Gastroesophageal sphincter (tissue), 4 donors: ENCODE measurements around the gene BBOX1. TPM values are rescaled to one million over a fixed set of nuclear protein-coding genes. Genes with fewer than 3 reads are reported as not detected.

Source experiments
- ATAC-seq: fragments of 150-250 bp; one replicate; pipeline ENCODE4 v1.9.1; 2016; ENCODE audit warnings: mild to moderate bottlenecking, moderate library complexity
- H3K27ac ChIP-seq, 4 donors: fragments of 200-600 bp; sonication (generic) in 3 of 4; 1 replicate in 3 of 4; 2 replicates in 1 of 4; pipeline ENCODE4 v1.5.1; 2016 to 2019
- H3K27me3 ChIP-seq: fragments of 200-600 bp; sonication (generic); one replicate; pipeline ENCODE4 v1.5.1; 2019
- H3K36me3 ChIP-seq, 2 donors: fragments of 200-600 bp; sonication (generic); one replicate each; pipeline ENCODE4 v1.5.1; 2019; ENCODE audit warnings: control low read depth in 1 of 2
- H3K4me1 ChIP-seq, 3 donors: fragments of 200-600 bp; sonication (generic); 1 replicate in 2 of 3; 2 replicates in 1 of 3; pipeline ENCODE4 v1.5.1; 2016 to 2019; ENCODE audit warnings: control low read depth in 2 of 3
- H3K4me3 ChIP-seq, 2 donors: fragments of 200-600 bp; sonication (generic); one replicate each; pipeline ENCODE4 v1.5.1; 2019; ENCODE audit warnings: mild to moderate bottlenecking in 1 of 2, moderate library complexity in 1 of 2
- H3K9me3 ChIP-seq, 3 donors: fragments of 200-600 bp; sonication (generic); one replicate each; pipeline ENCODE4 v1.5.1; 2017 to 2019; ENCODE audit warnings: control low read depth in 2 of 3
- EP300 ChIP-seq: sonication (generic); formaldehyde crosslinking; IDR thresholded peaks from one replicate; pipeline ENCODE4 v1.6.1; 2017; ENCODE audit warnings: antibody characterized with exemption, mild to moderate bottlenecking
- POLR2A ChIP-seq, 2 donors: fragments of 450-650 bp; IDR thresholded peaks; one replicate each; pipeline ENCODE4 v1.6.1; 2017; ENCODE audit warnings: antibody characterized with exemption in 2 of 2, mild to moderate bottlenecking in 2 of 2, moderate library complexity in 1 of 2
- POLR2AphosphoS5 ChIP-seq: sonication (generic); formaldehyde crosslinking; IDR thresholded peaks from one replicate; pipeline ENCODE4 v1.6.1; 2017; ENCODE audit warnings: antibody characterized with exemption
- WGBS, 2 donors: methylation state at CpG; one replicate each; pipeline ENCODE4 v1.1.5; 2018; ENCODE audit warnings: low coverage in 1 of 2; 5-methylcytosine and 5-hydroxymethylcytosine counted together
- total RNA-seq, 4 donors: library from RNA; depleted of rRNA; stranded (reverse); fragments of >200 nt; gene quantifications; one replicate each; pipeline ENCODE4 v1.1.0, GENCODE V29; 2016
- TF ChIP-seq, protein P1 (sequence below), 4 experiments: fragments of 200-600 bp in 2 of 4; fragments of 450-650 bp in 2 of 4; sonication (generic) in 1 of 4; IDR thresholded peaks; one replicate each; pipeline ENCODE4 v1.5.1; 2017 to 2019; ENCODE audit warnings: antibody characterized with exemption in 4 of 4, mild to moderate bottlenecking in 2 of 4, moderate library complexity in 2 of 4

The BBOX1 gene
- total RNA-seq, 4 donors from 2014 or later: 0.67 to 4.4 TPM; not detected in 2

DNA sequence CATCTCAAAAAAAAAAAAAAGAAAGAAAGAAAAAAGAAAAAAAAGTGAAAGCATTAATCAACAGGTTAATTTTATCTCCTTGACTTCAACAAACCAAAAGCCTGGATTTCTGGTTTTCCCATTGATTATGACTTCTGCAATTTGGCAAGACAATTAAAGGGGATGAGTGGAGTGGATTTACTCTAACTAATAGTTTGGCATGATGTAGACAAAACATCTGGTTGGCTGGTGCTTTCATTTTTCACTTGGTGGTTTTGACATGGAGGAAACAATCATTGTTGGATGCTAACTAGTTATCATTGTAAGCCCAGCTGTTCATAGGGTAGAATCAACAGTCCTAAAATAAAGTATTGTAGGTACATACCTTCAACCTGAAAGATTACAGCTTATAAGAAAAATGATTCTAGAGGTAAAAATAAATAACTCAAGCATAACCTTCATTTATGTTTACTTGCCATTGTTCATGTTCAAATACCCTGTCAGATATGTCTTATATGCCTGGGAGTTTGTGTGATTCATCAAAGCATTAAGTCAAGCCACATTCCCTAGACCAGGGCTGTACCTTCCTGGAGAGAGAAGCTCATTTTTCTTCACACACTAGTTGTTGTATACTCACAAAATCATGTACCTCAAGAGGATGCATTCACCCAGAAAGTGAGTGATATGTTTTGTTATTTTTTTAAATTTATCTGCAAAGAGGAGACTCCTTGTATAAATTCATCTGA, 31.6 kb upstream of the BBOX1 start:
- H3K36me3 ChIP-seq: no peaks in the 10 kb centered on the region
- H3K4me3 ChIP-seq: no peak overlapping the region
- no peaks in the 10 kb centered on the region for H3K27me3 ChIP-seq
- no peaks in the 10 kb centered on the region for H3K9me3 ChIP-seq
- TF ChIP-seq POLR2AphosphoS5 (no peak), POLR2A (IDR thresholded peaks at IDR 0.05) (no peak), EP300 (no peak)
- TF ChIP-seq, protein P1, sequence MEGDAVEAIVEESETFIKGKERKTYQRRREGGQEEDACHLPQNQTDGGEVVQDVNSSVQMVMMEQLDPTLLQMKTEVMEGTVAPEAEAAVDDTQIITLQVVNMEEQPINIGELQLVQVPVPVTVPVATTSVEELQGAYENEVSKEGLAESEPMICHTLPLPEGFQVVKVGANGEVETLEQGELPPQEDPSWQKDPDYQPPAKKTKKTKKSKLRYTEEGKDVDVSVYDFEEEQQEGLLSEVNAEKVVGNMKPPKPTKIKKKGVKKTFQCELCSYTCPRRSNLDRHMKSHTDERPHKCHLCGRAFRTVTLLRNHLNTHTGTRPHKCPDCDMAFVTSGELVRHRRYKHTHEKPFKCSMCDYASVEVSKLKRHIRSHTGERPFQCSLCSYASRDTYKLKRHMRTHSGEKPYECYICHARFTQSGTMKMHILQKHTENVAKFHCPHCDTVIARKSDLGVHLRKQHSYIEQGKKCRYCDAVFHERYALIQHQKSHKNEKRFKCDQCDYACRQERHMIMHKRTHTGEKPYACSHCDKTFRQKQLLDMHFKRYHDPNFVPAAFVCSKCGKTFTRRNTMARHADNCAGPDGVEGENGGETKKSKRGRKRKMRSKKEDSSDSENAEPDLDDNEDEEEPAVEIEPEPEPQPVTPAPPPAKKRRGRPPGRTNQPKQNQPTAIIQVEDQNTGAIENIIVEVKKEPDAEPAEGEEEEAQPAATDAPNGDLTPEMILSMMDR (IDR thresholded peaks at IDR 0.05): no peak
- no peak for ATAC-seq
- peaks cover 6 to 26% (median 18%) of the 10 kb centered on the region in 3 donors for H3K4me1 ChIP-seq
- no peak overlapping the region for H3K27ac ChIP-seq

GRCh38 chr11:27011560-27012233, 28.9 kb upstream of the BBOX1 start:
- no peak for ATAC-seq
- Histone ChIP-seq H3K4me3 (no peak overlapping the region), H3K27me3 (no peaks in the 10 kb centered on the region), H3K9me3 (no peaks in the 10 kb centered on the region), H3K27ac (peak overlapping the region in 3 of 4 donors; percentile 33 to 63 (median 33)), H3K36me3 (no peaks in the 10 kb centered on the region), H3K4me1 (peaks cover 6 to 31% (median 18%) of the 10 kb centered on the region in 3 donors)
- TF ChIP-seq POLR2A (IDR thresholded peaks at IDR 0.05): no peak
- TF ChIP-seq, protein P1 (IDR thresholded peaks at IDR 0.05): no peak
- no peak for TF ChIP-seq POLR2AphosphoS5
- TF ChIP-seq EP300: no peak
- 49 to 65% methylated on average over 4 of the region's 4 CpGs for WGBS, 2 donors

- ATAC-seq: no peak
- Histone ChIP-seq H3K27me3 (no peaks in the 10 kb centered on the region), H3K4me1 (peaks cover 6 to 31% (median 18%) of the 10 kb centered on the region in 3 donors), H3K27ac (peak overlapping the region; percentile 18 to 63 (median 33)), H3K36me3 (no peaks in the 10 kb centered on the region), H3K9me3 (no peaks in the 10 kb centered on the region), H3K4me3 (no peak overlapping the region)
- TF ChIP-seq POLR2A (IDR thresholded peaks at IDR 0.05) (no peak), POLR2AphosphoS5 (no peak), EP300 (no peak)
- TF ChIP-seq, protein P1 (IDR thresholded peaks at IDR 0.05): no peak
- 10 to 31% methylated on average over 4 of the region's 4 CpGs for WGBS, 2 donors
These were observed 28.2 kb upstream of the BBOX1 start for GRCh38 chr11:27012234-27012921.

- peaks cover 6 to 31% (median 18%) of the 10 kb centered on the region in 3 donors for H3K4me1 ChIP-seq
- 18 to 23% methylated on average over 3 to 4 of the region's 4 CpGs for WGBS, 2 donors
- H3K27me3 ChIP-seq: no peaks in the 10 kb centered on the region
- peak overlapping the region in 3 of 4 donors; percentile 38 to 48 (median 46) for H3K27ac ChIP-seq
- H3K36me3 ChIP-seq: no peaks in the 10 kb centered on the region
- TF ChIP-seq, protein P1 (IDR thresholded peaks at IDR 0.05): no peak
- TF ChIP-seq EP300: no peak
- TF ChIP-seq POLR2AphosphoS5: no peak
- no peak for TF ChIP-seq POLR2A (IDR thresholded peaks at IDR 0.05)
- no peak overlapping the region for H3K4me3 ChIP-seq
- ATAC-seq: peak; percentile 59
- H3K9me3 ChIP-seq: no peaks in the 10 kb centered on the region
These were observed 26.7 kb upstream of the BBOX1 start for GRCh38 chr11:27013781-27014361.
